Activated CD8-positive, alpha-beta memory T cell treated with anti-CD3 and anti-CD28 coated beads for 1 hour (primary cell): Measurements from ENCODE around the gene MGAT4A.
A peak's percentile ranks its signal among the peaks of the same experiment; 100 is the strongest.
"Not testable (repeated sequence)": the region's sequence is repeated elsewhere in the genome, so short reads cannot be mapped to it uniquely, and the experiment has no call there.

Experiments
- DNase-seq, 2 donors: peaks; one replicate each; pipeline ENCODE4 v3.0.0-alpha.2; 2020; ENCODE audit warnings: low read depth in 1 of 2; ENCODE audit errors: extremely low read depth in 1 of 2

The MGAT4A gene

DNA sequence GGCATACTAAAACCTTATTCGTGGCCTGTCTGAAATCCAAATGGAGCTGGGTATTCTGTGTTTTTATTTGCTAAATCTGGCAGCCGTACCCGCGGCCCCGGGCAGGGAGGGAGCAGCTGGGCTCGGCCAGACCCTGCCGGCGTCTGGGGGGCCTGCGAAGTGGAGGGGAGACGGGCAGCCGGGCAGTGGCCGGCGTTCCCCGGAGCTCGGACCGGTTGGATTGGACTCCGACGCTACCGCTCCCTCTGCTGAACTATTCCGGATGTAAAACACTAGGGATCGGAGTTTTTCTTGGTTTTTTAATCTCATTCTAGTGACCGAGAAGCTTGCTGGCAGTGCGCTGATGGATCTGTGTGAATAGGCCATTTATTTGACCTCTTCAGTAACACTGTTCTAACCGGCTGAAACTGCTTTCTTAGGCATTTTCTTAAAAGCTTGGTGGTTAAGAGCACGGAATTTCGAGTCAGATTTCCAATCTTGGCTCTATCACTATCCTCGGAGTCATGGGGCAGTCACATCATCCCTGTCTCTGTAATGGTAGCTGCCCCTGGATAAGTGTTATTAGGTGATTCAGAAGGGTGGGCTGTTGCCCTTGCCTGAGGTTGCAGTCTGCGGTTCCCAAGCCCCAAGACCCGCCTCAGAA lies 121.8 kb downstream of the MGAT4A start:
- DNase-seq = no peak

DNA sequence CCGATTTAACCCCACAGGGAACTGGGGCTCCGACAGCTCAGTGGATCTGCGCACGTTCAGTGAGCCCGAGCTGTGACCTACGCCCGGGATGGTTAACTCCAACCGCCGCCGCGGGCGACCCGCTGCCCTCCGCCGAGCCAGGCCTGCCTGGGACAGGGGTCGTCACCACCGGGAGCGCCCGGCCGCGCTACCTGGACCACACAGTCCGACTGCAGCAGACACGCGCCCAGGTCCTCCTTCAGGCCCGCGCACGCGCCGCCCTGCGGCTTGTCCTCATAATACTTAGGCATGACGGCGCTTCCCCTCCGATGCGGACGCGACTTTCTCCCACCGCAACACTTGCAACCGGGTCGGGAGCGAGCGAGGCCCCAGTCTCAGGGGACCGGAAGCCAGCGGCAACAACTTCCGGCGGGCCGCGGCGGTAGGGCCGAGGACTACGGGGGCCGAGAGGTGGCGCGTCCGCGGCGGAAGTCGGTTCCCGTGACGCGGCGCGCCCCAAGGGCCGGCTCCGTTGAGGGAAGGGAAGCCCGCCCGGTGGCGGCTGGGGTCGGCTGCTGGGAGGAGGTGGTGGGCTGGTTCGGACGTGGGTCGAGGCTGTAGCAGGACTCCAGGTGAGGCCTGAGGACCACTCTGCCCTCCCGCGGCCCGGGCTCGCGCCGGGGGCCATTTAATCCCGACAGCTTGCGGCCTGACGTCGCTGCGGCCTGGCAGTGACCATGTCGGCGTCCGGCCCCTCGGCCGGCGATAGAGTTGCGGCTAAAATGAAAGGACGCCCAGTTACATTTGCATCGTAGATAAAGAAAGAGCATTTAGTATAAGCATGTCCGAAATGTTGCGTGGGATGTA lies 122.6 kb downstream of the MGAT4A start, which contains the start of the genes COA5 and UNC50:
Gene COA5 (minus strand): TSS at position 397 of the 846 bp plus-strand sequence. CDS start 107 bp downstream, at position 290.
Gene UNC50 (plus strand): TSS at position 474 of the 846 bp plus-strand sequence. CDS start 1,171 bp downstream, outside the sequence.
- peak; percentile 64 to 87 for DNase-seq

DNA sequence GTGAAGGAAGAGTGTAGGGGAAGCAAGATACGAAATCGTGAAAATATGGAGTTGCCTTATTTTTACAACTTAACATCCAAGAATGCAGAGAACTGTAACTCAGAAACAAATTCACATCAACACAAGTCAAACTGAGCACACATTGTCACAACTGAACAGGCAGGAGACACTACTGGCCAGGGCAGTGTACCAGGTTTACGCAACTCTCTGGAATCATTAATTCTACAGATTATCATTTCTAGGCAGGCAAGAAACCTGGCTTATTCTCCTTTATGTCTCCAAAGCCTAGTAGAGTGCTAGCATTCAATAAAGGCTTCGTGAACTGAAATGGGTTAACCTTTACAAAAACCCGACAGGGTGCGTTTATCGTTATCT lies 123.2 kb downstream of the MGAT4A start:
- no peak for DNase-seq

DNA sequence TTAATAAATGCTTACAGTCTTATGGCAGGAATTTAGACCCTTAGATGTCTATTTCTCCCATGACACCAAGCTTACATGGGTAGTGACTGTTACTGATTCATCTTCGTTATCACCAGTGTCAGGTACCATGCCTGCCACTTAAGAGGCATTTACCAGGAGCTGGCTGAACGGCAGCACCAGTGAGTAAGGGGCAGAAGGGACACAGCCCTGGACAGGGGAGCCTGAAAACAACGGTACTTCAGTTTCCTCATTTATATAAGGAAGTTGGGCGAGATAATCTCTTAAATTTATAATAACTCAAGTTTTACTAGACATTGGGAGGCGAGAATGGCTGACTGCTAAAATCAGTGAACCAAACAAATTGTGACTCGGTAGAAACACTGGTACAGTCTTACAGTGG lies 123.8 kb downstream of the MGAT4A start:
- no peak for DNase-seq

DNA sequence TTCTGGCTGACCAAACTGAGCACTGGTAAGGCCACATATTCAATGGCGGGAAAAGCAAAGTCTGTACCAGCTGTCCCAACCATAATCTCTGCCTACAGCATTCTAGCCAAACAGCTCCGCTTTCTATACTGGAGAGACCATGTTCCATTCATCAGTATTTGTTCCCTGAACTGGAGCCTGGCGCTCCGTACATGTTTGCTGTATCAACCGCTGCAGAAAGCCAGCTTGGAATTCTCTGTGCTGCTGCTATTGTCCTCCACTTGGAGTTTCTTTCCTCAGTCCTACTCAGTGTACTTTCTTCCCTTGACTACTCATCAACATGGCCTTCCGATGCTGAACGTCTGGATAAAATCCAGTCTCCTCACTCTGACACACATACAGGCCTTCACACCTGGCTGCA lies 124.5 kb downstream of the MGAT4A start:
- DNase-seq = no peak

DNA sequence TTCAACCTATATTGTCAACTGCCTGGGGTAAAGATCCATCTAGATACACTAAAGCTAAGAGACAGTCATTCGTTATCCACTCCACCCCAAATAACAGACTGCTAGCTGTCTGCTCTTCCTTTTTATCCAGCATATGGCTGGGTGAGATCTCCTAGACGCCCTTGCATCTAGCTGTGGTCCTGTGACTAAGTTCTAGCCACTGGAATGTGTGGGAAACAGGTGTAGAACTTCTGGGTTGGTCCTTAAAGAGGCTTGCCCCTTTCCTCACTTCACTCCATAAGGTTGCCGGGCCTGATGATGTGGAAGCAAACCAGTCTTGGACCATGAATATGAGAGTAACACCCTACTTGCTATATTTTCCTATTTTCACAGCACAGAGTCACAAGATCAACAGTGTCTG lies 125.9 kb downstream of the MGAT4A start:
- no peak for DNase-seq

DNA sequence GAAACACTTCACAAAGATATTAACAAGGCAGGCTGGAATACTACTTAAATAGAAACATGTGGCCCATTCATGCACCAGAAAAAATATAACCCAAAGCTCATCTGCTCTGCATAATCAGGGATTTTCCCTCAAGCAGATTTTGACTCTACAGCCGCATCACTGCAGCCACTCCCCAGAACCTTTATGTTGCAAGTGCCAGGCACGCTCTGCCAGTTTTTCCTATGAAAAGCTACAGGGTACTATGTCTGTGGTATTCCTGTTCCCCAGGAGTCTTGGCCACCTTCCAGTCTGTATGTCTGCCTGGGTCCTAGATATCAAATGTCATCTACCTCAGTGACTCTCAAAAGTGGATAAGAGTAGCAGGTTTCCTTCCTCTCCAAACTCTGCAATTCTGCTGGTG lies 126.4 kb downstream of the MGAT4A start:
- DNase-seq = no peak

DNA sequence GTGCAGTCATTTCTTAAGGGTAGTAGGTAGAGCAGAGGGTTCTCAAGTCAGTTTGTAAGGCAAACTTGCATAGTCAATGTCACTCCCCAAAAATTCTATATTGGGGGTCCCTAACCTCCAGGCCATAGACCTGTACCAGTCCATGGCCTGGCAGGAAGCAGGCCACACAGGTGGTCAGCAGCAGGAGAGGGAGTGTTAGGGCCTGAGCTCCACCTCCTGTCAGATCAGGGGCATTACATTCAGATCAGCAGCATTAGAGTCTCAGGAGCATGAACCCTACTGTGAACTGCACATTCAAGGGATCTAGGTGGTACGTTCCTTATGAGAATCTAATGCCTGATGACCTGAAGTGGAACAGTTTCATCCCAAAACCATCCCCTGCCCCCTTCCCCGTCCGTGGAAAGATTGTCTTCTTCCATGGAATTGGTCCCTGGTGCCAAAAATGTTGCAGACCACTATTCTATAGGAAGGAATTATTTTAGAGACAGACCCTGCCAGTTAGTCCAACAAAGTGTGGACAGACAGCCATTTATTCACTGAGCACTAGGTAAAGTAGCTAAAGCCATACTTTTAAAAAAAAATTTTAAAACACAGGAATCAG lies 129.3 kb downstream of the MGAT4A start:
- no peak for DNase-seq

DNA sequence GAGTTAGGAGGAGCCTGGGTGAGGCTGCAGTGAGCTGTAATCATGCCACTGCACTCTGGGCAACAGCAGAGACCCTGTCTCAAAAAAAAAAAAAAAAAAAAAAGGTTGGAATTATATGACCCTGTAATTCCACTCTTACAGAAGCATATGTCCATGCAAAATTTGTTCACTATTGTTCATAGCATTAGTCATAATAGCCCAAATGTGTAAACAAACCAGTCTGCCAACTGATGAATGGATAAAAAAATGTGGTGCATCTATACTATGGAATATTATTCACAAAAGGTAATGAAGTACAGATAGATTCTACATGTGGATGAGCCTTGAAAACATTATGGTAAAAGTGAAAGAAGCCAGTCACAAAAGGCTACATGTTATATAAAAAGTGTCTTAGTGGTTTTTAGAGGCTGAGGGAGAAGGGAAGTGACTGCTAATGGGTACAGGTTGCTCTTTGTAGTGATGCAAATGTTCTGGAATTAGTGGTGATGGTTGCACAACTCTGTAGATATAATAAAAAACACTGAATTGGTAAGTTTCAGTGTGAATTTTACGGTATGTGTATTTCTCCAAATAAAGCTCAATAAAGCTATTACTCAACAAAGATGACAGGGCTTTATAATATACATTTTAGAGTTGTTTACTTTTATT lies 132.0 kb downstream of the MGAT4A start:
- no peak for DNase-seq

DNA sequence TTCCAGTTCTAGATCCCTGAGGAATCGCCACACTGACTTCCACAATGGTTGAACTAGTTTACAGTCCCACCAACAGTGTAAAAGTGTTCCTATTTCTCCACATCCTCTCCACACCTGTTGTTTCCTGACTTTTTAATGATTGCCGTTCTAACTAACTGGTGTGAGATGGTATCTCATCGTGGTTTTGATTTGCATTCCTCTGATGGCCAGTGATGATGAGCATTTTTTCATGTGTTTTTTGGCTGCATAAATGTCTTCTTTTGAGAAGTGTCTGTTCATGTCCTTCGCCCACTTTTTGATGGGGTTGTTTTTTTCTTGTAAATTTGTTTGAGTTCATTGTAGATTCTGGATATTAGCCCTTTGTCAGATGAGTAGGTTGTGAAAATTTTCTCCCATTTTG lies 136.3 kb downstream of the MGAT4A start:
- not testable (repeated sequence) for DNase-seq

DNA sequence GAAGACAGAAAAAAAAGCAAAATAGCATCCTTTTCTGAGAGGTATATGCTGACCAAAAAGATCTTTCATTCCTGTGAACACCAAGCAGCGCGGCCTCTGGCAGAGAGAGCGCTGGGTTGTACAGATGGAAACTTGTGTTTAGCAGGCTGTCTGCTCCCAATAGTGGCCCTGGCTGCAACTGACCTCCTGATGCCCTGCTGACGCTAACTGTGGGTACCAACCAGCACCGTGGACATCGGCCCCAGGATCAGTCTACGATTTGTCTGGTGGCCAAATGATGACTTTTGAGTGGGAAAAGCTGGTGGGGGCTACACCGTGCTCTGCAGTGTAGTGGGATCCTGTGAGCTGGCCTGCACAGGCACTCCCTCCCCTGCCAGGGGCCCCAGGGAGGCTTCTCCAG lies 138.4 kb downstream of the MGAT4A start:
- DNase-seq = no peak

DNA sequence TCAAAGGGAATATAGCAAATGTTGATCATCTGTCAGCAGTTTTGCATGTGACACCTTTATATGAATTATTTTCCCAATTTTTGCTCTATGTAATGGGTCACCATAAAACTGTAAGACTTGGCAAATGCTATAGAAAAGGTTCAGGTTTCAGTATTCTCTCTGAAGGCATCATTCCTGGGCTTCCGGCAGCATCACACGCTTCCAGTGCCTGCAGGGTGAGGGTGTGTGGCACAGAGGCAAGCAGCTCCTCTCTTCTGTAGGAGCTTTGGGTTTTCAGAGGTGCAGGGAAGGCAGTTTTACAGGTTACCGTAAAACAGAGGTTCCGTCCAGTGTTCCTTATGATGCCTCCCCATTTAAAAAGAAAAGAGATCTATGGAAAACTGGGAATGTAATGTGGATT lies 141.4 kb downstream of the MGAT4A start:
- DNase-seq = no peak

DNA sequence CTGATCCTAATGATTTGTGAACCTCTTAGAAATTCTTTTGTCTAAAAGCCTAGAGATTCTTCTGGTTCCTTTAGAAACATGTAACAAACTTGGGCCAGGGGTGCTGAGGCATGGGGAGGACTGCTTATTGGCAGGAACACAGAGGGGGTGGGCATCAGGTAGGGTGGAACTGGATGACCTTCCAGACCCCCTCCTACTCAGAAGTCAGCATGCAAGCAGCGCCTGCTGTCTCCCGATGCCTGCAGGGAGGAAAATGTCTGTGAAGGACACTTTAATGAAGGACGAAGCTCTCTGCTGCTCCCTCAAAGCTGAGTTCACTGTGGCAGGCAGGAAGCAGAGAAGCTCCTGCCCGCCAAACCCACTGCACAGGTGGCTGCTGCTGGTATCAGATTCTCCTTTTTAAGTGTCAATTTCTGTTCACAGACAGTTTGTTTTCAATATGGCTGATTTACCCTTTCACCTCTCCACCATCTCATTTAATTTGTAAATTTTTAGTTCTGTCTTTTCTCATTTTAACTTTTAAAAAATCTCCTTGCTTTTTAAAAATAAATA lies 142.0 kb downstream of the MGAT4A start:
- no peak for DNase-seq

DNA sequence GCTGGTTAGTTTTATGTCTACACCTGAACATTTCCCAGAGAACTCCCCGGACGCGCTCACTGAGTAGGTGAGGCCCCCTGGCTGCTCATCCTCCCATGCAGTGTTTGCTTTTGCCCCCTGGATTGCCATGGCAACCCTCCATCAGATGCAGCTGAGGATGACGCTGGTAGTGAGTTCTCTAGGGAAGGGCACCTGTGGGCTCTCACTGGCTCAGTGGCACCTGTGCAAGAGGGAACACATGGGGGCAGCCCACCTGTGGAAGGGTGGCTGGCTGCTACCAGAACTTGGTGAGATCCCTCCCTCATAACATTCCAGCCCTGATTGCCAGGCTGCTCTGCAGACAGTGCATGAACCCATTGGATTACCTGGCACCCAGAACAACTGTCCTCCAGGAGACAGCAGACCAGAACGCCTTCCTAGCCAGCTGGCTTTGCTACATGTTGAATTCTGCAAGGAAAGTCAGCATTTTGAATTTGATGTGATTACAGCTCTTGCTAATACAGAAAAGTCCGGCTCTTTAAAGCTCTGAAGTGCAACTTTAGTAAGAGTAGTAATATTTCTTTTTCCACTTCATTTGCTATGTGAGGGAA lies 144.3 kb downstream of the MGAT4A start:
- DNase-seq = no peak

DNA sequence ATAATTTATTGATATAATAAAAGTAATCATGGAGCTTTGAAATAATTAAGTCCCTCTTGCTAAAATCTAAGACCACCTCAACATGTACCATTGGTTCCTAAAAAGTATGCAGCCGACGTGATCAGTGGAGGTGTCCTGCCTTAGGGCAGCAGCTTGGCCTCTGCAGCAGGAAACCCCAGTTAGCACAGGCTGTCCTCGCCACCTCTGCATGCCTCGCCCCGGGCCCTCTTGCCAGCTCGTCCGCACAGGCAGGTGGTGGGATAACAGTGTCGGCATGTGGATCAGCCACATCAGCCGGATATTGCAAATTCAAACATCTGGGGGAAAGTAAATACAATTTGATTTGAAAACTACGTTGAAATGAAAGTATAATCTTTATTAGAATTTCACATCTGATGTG lies 145.5 kb downstream of the MGAT4A start:
- DNase-seq = no peak

DNA sequence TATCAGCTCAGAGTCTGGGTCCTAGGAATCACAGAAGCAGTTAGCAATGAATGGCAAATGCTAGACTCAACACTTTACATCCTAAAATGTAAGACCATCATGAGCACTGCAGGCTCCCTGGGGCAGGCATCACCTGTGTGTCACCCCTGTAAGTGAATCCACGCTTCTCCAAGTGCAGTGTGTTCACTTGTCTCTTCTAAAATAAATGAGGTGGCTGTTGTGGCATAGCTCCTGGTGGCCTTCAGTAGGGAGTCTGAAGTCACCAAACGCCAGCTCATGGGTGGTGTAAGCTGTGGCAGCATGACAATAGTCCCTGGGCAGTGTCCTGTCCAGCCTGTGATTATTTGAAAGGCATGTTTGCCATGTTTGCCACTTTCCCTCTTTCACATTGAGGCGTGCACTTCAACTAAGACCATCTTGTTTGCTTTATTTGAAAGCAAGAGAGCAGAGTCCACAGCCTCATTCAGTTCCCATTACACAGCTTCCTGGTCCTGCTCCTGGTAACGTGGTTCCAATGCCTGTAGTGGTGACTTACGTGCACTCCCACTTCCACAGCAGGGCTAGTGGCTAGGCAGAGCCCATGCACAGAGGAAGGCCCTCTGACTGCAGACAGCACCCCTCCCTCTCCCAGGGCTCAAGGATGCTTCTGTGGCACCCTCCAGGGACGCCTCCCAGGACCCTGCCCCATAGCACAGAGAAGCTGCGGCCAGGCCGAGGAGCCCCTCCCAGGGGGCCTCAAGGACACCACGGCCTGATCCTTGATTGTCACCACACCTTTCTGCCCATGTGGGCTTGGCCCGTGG lies 146.9 kb downstream of the MGAT4A start:
- DNase-seq = no peak

DNA sequence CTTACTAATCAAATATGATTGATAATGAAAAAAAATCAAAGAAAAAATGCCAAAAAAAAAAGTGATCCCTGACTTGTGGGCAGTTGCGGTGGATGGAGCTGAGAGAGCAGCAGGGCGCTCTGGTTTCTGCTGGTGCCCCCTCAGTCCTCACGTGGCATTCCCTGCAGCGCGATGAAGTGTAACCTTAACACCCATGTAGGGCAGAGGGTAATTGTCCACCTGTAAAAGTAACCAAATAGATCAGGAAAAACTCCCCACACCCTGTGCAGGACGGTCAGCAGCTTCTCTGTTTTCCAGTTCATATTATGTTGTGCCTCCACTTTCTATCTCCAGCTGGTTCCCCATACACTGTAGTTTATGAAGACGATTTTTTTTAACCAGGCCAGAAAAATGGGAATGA lies 147.7 kb downstream of the MGAT4A start:
- no peak for DNase-seq

DNA sequence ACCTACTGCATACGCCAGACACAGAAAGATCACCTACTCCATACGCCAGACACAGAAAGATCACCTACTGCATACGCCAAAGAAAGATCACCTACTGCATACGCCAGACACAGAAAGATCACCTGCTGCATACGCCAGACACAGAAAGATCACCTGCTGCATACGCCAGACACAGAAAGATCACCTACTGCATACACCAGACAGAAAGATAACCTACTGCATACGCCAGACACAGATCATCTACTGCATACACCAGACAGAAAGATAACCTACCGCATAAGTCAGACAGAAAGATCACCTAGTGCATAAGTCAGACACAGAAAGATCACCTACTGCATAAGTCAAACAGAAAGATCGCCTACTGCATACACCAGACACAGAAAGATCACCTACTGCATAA lies 148.4 kb downstream of the MGAT4A start:
- DNase-seq = no peak

DNA sequence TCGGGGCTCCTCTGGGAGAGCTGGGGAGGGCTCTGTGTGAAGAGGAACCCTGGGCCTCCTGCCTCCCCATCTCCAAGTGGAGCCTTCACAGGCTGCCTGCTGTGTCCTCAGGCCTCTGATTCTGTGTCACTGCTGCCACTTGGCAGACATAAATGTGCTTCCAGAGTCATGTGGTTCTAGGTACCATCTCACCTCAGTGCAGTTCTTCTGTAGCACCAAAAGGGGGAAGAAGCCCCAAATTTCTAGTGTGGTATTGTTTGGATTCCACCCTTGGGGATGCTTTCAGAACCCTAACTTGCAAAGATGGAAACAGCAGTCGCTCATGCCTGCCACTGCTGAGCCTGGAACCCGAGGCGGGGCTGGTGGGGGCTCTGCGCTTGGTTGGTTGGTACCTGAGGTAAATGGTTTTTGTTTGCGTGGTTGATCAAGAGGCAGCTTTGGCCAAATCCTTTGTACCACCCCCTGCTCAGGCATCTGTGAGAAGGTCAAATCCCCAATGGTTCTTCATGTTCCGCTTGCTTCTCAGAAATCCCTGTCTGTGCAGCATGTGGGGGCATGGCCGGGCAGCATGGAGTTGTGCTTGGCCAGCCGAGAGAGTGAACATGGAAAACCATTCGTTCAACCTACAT lies 150.2 kb downstream of the MGAT4A start:
- DNase-seq = no peak
